Cardiac muscle cell (in vitro differentiated cells and primary cell): ENCODE data around the gene PRSS36. TPM values are rescaled to one million over a fixed set of nuclear protein-coding genes. Genes with fewer than 3 reads are reported as not detected.
"Not testable (repeated sequence)": the region's sequence is repeated elsewhere in the genome, so short reads cannot be mapped to it uniquely, and the experiment has no call there.

Experiments used
- DNase-seq, 2 donors: peaks; one replicate each; pipeline versions ENCODE4 v3.0.0 to v3.0.0-alpha.2; 2010 to 2017; ENCODE audit warnings: low read depth in 1 of 2, low spot score in 1 of 2
- H3K27ac ChIP-seq: fragments of 200-600 bp; sonication (generic); 2 replicates; pipeline ENCODE4 v1.5.1; 2016
- H3K27me3 ChIP-seq: fragments of 200-600 bp; sonication (generic); 2 replicates; pipeline ENCODE4 v1.6.0; 2016; ENCODE audit warnings: control low read depth
- H3K36me3 ChIP-seq: fragments of 200-600 bp; sonication (generic); 2 replicates; pipeline ENCODE4 v1.5.1; 2016; ENCODE audit warnings: control low read depth
- H3K4me1 ChIP-seq: fragments of 200-600 bp; sonication (generic); 2 replicates; pipeline ENCODE4 v1.8.1; 2017; ENCODE audit warnings: low read depth, mild to moderate bottlenecking, mixed run types
- H3K4me3 ChIP-seq: fragments of 200-600 bp; sonication (generic); 2 replicates; pipeline ENCODE4 v1.5.1; 2016; ENCODE audit warnings: mild to moderate bottlenecking
- H3K9me3 ChIP-seq: fragments of 200-600 bp; sonication (generic); 2 replicates; pipeline ENCODE4 v1.5.1; 2017; ENCODE audit warnings: low read depth, mild to moderate bottlenecking, control low read depth
- polyA plus RNA-seq: library from polyadenylated mRNA; unstranded; fragments of >200 nt; fragmentation: Nextera tagmentation; extraction: Ambion mirVana; gene quantifications from 2 replicates; pipeline ENCODE4 v1.2.1, GENCODE V29; 2016
- total RNA-seq: library from RNA; depleted of rRNA; stranded (reverse); fragments of >200 nt; gene quantifications from 2 replicates; pipeline ENCODE4 v1.2.3, GENCODE V29; 2016
- TF ChIP-seq, protein P1 (sequence below): IDR thresholded peaks from 2 replicates; pipeline ENCODE4 v1.5.1; 2012; ENCODE audit warnings: low read depth, mild to moderate bottlenecking, low read length

PRSS36 gene
- total and polyA plus RNA-seq, 2 experiments from 2014 or later: 0.63 to 1.8 TPM

GRCh38 chr16:31147574-31147973 is 2.3 kb downstream of the PRSS36 start:
- Histone ChIP-seq H3K27me3 (peaks cover 42% of the 10 kb centered on the region), H3K27ac (no peak overlapping the region), H3K4me3 (no peak overlapping the region), H3K36me3 (no peaks in the 10 kb centered on the region), H3K9me3 (no peaks in the 10 kb centered on the region), H3K4me1 (no peaks in the 10 kb centered on the region)
- TF ChIP-seq, protein P1, sequence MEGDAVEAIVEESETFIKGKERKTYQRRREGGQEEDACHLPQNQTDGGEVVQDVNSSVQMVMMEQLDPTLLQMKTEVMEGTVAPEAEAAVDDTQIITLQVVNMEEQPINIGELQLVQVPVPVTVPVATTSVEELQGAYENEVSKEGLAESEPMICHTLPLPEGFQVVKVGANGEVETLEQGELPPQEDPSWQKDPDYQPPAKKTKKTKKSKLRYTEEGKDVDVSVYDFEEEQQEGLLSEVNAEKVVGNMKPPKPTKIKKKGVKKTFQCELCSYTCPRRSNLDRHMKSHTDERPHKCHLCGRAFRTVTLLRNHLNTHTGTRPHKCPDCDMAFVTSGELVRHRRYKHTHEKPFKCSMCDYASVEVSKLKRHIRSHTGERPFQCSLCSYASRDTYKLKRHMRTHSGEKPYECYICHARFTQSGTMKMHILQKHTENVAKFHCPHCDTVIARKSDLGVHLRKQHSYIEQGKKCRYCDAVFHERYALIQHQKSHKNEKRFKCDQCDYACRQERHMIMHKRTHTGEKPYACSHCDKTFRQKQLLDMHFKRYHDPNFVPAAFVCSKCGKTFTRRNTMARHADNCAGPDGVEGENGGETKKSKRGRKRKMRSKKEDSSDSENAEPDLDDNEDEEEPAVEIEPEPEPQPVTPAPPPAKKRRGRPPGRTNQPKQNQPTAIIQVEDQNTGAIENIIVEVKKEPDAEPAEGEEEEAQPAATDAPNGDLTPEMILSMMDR: no peak
- no peak for DNase-seq

- Histone ChIP-seq H3K4me1 (peaks cover 7% of the 10 kb centered on the region), H3K4me3 (no peak overlapping the region), H3K9me3 (no peaks in the 10 kb centered on the region), H3K36me3 (no peaks in the 10 kb centered on the region), H3K27ac (no peak overlapping the region), H3K27me3 (peaks cover 42% of the 10 kb centered on the region)
- DNase-seq: no peak
- TF ChIP-seq, protein P1: no peak
These were observed 4.4 kb downstream of the PRSS36 start for GRCh38 chr16:31145398-31145990.

- H3K27ac ChIP-seq, H3K4me3 ChIP-seq, H3K9me3 ChIP-seq, H3K4me1 ChIP-seq, H3K36me3 ChIP-seq: not testable (repeated sequence)
- peaks cover 38% of the 10 kb centered on the region for H3K27me3 ChIP-seq
- DNase-seq: peak in 1 of 2 donors; percentile 17
These were observed 5.4 kb downstream of the PRSS36 start for GRCh38 chr16:31144418-31144817.

DNA sequence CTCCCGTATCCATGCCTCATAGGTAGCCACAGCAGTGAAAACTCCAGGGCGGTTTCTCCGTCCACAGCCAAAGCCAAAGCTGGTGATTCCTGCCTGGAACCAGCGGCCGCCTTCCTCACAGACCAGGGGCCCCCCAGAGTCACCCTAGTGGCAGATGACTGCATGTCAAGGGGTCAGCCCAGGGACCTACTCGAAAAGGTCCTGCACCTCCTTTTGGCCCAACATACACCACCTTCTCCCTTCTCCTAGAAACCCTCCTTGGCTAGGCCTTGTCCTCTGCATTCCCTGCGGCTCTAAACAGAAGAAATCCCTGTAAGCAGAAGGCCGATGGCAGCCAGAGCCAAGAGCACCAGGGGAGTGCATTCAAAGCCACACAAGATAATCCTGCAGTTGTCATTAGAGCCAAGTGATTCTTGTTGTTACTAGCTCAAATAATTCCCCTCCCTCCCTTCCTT is 6.1 kb downstream of the PRSS36 start:
- no peak for DNase-seq
- TF ChIP-seq, protein P1: no peak
- H3K27me3 ChIP-seq: peaks cover 31% of the 10 kb centered on the region
- H3K4me1 ChIP-seq: peaks cover 7% of the 10 kb centered on the region
- H3K9me3 ChIP-seq: no peaks in the 10 kb centered on the region
- H3K36me3 ChIP-seq: no peaks in the 10 kb centered on the region
- H3K4me3 ChIP-seq: no peak overlapping the region
- H3K27ac ChIP-seq: no peak overlapping the region

- Histone ChIP-seq H3K4me1 (peaks cover 7% of the 10 kb centered on the region), H3K27me3 (peaks cover 26% of the 10 kb centered on the region), H3K36me3 (no peaks in the 10 kb centered on the region), H3K27ac (no peak overlapping the region), H3K9me3 (no peaks in the 10 kb centered on the region), H3K4me3 (no peak overlapping the region)
- no peak for DNase-seq
- TF ChIP-seq, protein P1: no peak
These were observed 6.7 kb downstream of the PRSS36 start for GRCh38 chr16:31143011-31143693.
